B cell (primary cell): ENCODE data around the gene NSUN2. TPM values are rescaled to one million over a fixed set of nuclear protein-coding genes. Genes with fewer than 3 reads are reported as not detected.

Experiments
- ATAC-seq: fragments of 200-7000 bp; cut with Tn5 transposase; one replicate; pipeline ENCODE4 v1.10.0; 2021; ENCODE audit warnings: low read depth, mild to moderate bottlenecking, moderate number of reproducible peaks, moderate library complexity
- CTCF ChIA-PET: fragments of 350-600 bp; sonication (Branson Sonifier 250); formaldehyde crosslinking; loops from one replicate; lab custom pipeline; 2021; ENCODE audit warnings: antibody characterized with exemption, inconsistent platforms; lab: Charles Lee
- POLR2A ChIA-PET: fragments of 350-600 bp; sonication (Branson Sonifier 250); formaldehyde crosslinking; loops from one replicate; lab custom pipeline; 2021; ENCODE audit warnings: antibody characterized with exemption; lab: Charles Lee
- DNase-seq: peaks from one replicate; pipeline ENCODE4 v3.0.0; 2013
- H2AFZ ChIP-seq: 2 replicates; pipeline ENCODE4 v1.6.1; 2012; ENCODE audit warnings: mild to moderate bottlenecking, low read depth, low read length; ENCODE audit not compliant: insufficient read depth, poor library complexity, severe bottlenecking
- H3K27ac ChIP-seq, 2 donors: 1 replicate in 1 of 2; 2 replicates in 1 of 2; pipeline ENCODE4 v1.5.1; 2012 to 2013; ENCODE audit warnings: low read length in 2 of 2, mild to moderate bottlenecking in 2 of 2, moderate library complexity in 1 of 2
- H3K27me3 ChIP-seq, 4 experiments: fragments of 200-600 bp in 1 of 4; sonication (generic) in 1 of 4; replicated peaks in 1 of 4; 1 replicate in 2 of 4; 2 replicates in 2 of 4; pipeline versions ENCODE4 v1.6.1 to v1.7.0; 2013 to 2016; ENCODE audit warnings: low read length in 3 of 4, mild to moderate bottlenecking in 2 of 4, mixed read lengths in 1 of 4, moderate library complexity in 1 of 4; ENCODE audit not compliant: insufficient read depth in 4 of 4, control insufficient read depth in 3 of 4; ENCODE audit errors: control extremely low read depth in 1 of 4
- H3K36me3 ChIP-seq, 2 experiments: replicated peaks in 1 of 2; 1 replicate in 1 of 2; 2 replicates in 1 of 2; pipeline versions ENCODE4 v1.6.1 to v1.7.1; 2013; ENCODE audit warnings: low read length in 1 of 2; ENCODE audit not compliant: insufficient read depth in 2 of 2, control insufficient read depth in 1 of 2; ENCODE audit errors: control extremely low read depth in 1 of 2, extremely low read depth in 1 of 2
- H3K4me1 ChIP-seq, 2 donors: fragments of 200-600 bp in 1 of 2; sonication (generic) in 1 of 2; 1 replicate in 1 of 2; 2 replicates in 1 of 2; pipeline versions ENCODE4 v1.5.1 to v1.6.1; 2013 to 2017; ENCODE audit warnings: low read length in 2 of 2; ENCODE audit not compliant: control insufficient read depth in 2 of 2, insufficient read depth in 2 of 2
- H3K4me2 ChIP-seq: replicated peaks from 2 replicates; pipeline ENCODE3; 2012; ENCODE audit warnings: mild to moderate bottlenecking, low read depth, low read length; ENCODE audit not compliant: poor library complexity, severe bottlenecking
- H3K4me3 ChIP-seq, 5 experiments: fragments of 200-600 bp in 1 of 5; sonication (generic) in 1 of 5; 1 replicate in 3 of 5; 2 replicates in 2 of 5; pipeline versions ENCODE4 v1.5.1 to v1.7.0; 2011 to 2016; ENCODE audit warnings: low read length in 4 of 5, mild to moderate bottlenecking in 4 of 5, low read depth in 2 of 5, control low read depth in 1 of 5, moderate library complexity in 1 of 5; ENCODE audit not compliant: insufficient read depth in 1 of 5; ENCODE audit errors: control extremely low read depth in 1 of 5, extremely low read depth in 1 of 5
- H3K79me2 ChIP-seq: fragments of 200-600 bp; sonication (generic); one replicate; pipeline ENCODE4 v1.6.0; 2016; ENCODE audit warnings: low read length; ENCODE audit not compliant: control insufficient read depth, insufficient read depth
- H3K9ac ChIP-seq: fragments of 200-600 bp; sonication (generic); 2 replicates; pipeline ENCODE4 v1.6.1; 2017; ENCODE audit warnings: mild to moderate bottlenecking, low read length, moderate library complexity
- H3K9me3 ChIP-seq, 3 donors: one replicate each; pipeline versions ENCODE4 v1.6.1 to v1.7.1; 2013; ENCODE audit warnings: low read length in 2 of 3; ENCODE audit not compliant: control insufficient read depth in 2 of 3, insufficient read depth in 1 of 3; ENCODE audit errors: control extremely low read depth in 1 of 3
- H4K20me1 ChIP-seq: 2 replicates; pipeline ENCODE4 v1.6.0; 2012; ENCODE audit warnings: mild to moderate bottlenecking, low read length; ENCODE audit not compliant: insufficient read depth, control insufficient read depth, poor library complexity, severe bottlenecking
- H3K27ac Mint-ChIP-seq: one replicate; pipeline ENCODE4 v1.8.0; 2021; ENCODE audit warnings: mixed read lengths
- H3K27me3 Mint-ChIP-seq: one replicate; pipeline ENCODE4 v1.8.0; 2021; ENCODE audit warnings: mixed read lengths
- H3K4me1 Mint-ChIP-seq: one replicate; pipeline ENCODE4 v1.8.0; 2021; ENCODE audit warnings: mixed read lengths
- H3K4me3 Mint-ChIP-seq: one replicate; pipeline ENCODE4 v1.8.0; 2021; ENCODE audit warnings: mixed read lengths
- H3K9me3 Mint-ChIP-seq: one replicate; pipeline ENCODE4 v1.8.0; 2022; ENCODE audit warnings: mixed read lengths; ENCODE audit not compliant: insufficient read depth
- EZH2 ChIP-seq: IDR thresholded peaks from 2 replicates; pipeline ENCODE4 v1.6.1; 2012; ENCODE audit warnings: borderline replicate concordance, low read depth, mild to moderate bottlenecking, moderate library complexity, low read length; ENCODE audit not compliant: insufficient read depth, poor library complexity, severe bottlenecking
- WGBS: methylation state at CpG from one replicate; pipeline ENCODE4 v1.1.5; 2013; ENCODE audit warnings: missing lambda C conversion rate; ENCODE audit not compliant: insufficient coverage; 5-methylcytosine and 5-hydroxymethylcytosine counted together
- intact Hi-C: fragments of 100-400 bp; cut with micrococcal nuclease; formaldehyde crosslinking; loops from one replicate; pipeline ENCODE4 v1.10.0; 2022
- polyA plus RNA-seq: library from polyadenylated mRNA; depleted of rRNA; stranded (reverse); fragments of >200 nt; gene quantifications from 2 replicates; pipeline ENCODE4 v1.2.3, GENCODE V29; 2012
- total RNA-seq, 2 donors: library from RNA; stranded (reverse); fragments of 120-200 nt in 1 of 2; gene quantifications; 1 replicate in 1 of 2; 2 replicates in 1 of 2; pipeline versions ENCODE4 v1.2.3 to v1.2.4, GENCODE V29; 2013 to 2022
- TF ChIP-seq, protein P1 (sequence below): fragments of 200-600 bp; IDR thresholded peaks from one replicate; pipeline ENCODE4 v1.8.0; 2022; ENCODE audit warnings: antibody characterized with exemption, mild to moderate bottlenecking

Gene NSUN2
- total and polyA plus RNA-seq, 2 donors (not counting 1 experiment from before 2014, with no cell fraction given): 58.8 to 85.0 TPM

DNA sequence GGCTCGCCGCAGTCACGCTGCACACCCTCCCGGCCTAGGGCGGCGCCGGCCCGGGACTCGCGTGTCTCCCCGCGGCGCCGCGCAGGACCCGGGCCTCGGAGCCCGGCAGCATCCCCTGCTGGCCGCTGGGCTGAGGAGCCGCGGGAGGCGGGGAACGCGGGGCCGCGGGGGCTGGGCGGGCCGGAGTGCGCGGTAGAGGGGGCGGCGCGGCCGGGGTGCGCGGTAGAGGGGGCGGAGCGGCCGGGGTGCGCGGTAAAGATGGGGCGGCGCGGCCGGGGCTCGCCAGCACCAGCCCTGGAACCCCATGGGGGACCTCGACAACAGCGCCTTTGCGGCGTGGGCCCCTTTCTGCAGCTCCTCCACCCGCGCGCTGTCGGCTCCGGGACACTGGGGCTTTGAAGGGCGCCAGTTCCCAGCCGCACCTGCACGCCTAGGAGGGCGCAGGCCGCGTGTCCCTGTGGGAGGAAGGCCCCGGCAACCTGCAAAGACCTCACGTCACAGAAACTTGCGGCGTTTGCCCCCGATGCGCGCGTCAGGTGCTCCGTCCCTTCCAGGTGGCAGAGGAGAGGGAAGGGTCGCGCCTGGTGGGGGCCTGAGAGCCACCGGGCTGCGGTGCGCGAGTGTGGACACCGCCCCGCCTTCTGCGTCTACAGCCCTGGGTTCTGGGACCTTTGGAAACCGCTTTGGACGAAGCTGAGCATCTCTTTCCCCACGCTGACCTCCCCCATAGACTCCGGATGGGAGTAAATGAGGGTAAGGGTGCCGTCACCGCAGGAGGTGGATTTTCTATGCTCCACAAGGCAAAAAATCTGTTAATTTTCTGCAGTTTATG lies 49.6 kb downstream of the NSUN2 start:
- Histone ChIP-seq H4K20me1 (no peaks in the 10 kb centered on the region), H3K4me2 (peak overlapping the region; percentile 59), H2AFZ (no peak overlapping the region), H3K79me2 (no peaks in the 10 kb centered on the region), H3K9ac (no peak overlapping the region), H3K27me3 (peaks cover 0 to 37% (median 9%) of the 10 kb centered on the region in 4 experiments), H3K9me3 (peaks cover 0 to 4% (median 0%) of the 10 kb centered on the region in 3 donors), H3K36me3 (no peaks in the 10 kb centered on the region), H3K4me1 (peaks cover 4 to 8% of the 10 kb centered on the region in 2 donors), H3K4me3 (peak overlapping the region in 2 of 5 experiments; percentile 6 to 19), H3K27ac (no peak overlapping the region)
- Mint-ChIP-seq H3K9me3 (no peaks in the 10 kb centered on the region), H3K4me3 (peak overlapping the region; percentile 41), H3K4me1 (peaks cover 3% of the 10 kb centered on the region), H3K27ac (no peak overlapping the region), H3K27me3 (peaks cover 61% of the 10 kb centered on the region)
- ChIA-PET CTCF (no interaction called here), POLR2A (no interaction called here)
- ATAC-seq: peak; percentile 67
- TF ChIP-seq EZH2: no peak
- TF ChIP-seq, protein P1, sequence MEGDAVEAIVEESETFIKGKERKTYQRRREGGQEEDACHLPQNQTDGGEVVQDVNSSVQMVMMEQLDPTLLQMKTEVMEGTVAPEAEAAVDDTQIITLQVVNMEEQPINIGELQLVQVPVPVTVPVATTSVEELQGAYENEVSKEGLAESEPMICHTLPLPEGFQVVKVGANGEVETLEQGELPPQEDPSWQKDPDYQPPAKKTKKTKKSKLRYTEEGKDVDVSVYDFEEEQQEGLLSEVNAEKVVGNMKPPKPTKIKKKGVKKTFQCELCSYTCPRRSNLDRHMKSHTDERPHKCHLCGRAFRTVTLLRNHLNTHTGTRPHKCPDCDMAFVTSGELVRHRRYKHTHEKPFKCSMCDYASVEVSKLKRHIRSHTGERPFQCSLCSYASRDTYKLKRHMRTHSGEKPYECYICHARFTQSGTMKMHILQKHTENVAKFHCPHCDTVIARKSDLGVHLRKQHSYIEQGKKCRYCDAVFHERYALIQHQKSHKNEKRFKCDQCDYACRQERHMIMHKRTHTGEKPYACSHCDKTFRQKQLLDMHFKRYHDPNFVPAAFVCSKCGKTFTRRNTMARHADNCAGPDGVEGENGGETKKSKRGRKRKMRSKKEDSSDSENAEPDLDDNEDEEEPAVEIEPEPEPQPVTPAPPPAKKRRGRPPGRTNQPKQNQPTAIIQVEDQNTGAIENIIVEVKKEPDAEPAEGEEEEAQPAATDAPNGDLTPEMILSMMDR: peak; percentile 32
- intact Hi-C loops: no loop called here
- peak; percentile 36 for DNase-seq
- 4% methylated on average over 76 of the region's 85 CpGs for WGBS

DNA sequence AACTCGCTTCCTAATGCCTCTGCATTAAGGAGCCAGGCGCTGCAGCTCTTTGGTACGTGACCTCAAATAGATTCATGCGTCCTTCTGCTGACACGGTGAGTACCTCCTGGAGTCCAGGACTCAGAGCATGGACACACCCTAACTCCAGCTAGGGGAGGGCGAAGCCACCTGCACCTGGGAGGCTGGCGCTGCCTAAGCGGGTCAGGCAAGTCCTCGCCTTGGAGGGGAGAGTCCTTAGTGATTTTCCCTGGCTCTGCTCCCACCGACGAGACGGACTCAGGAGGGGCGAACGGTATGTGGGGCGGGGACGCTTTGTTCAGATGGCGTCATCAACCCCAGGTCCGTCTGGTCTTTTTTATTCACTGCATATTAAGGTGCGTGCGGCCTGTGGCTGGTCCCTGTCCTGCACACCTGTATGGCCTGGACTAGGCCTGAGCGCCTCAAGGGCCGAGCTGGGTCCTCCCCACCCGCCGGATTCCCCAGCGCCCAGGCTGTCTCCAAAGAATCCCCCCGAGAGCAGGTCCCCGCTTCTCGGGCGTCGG lies 50.3 kb downstream of the NSUN2 start:
- intact Hi-C loops: no loop called here
- H4K20me1 ChIP-seq: no peaks in the 10 kb centered on the region
- ATAC-seq (no peak), DNase-seq (peak; percentile 13)
- peaks cover 0 to 41% (median 9%) of the 10 kb centered on the region in 4 experiments for H3K27me3 ChIP-seq
- H3K4me3 Mint-ChIP-seq: no peak overlapping the region
- H3K4me1 ChIP-seq: peaks cover 4 to 8% of the 10 kb centered on the region in 2 donors
- TF ChIP-seq, protein P1: no peak
- no peak for TF ChIP-seq EZH2
- H3K9me3 ChIP-seq: peaks cover 0 to 4% (median 0%) of the 10 kb centered on the region in 3 donors
- no peaks in the 10 kb centered on the region for H3K9me3 Mint-ChIP-seq
- no peaks in the 10 kb centered on the region for H3K36me3 ChIP-seq
- H3K27me3 Mint-ChIP-seq: peaks cover 61% of the 10 kb centered on the region
- H3K79me2 ChIP-seq: no peaks in the 10 kb centered on the region
- no peak overlapping the region for H3K27ac ChIP-seq
- H3K4me3 ChIP-seq: no peak overlapping the region
- POLR2A ChIA-PET: no interaction called here
- H3K4me1 Mint-ChIP-seq: peaks cover 3% of the 10 kb centered on the region
- no peak overlapping the region for H3K9ac ChIP-seq
- H3K27ac Mint-ChIP-seq: no peak overlapping the region
- peak overlapping the region; percentile 59 for H3K4me2 ChIP-seq
- WGBS: 58% methylated on average over 30 of the region's 30 CpGs
- CTCF ChIA-PET: no interaction called here
- H2AFZ ChIP-seq: no peak overlapping the region
